Transverse colon (tissue), 4 donors: Measurements from ENCODE around the gene RUNX1. TPM values are rescaled to one million over a fixed set of nuclear protein-coding genes. Genes with fewer than 3 reads are reported as not detected.
"Not testable (repeated sequence)": the region's sequence is repeated elsewhere in the genome, so short reads cannot be mapped to it uniquely, and the experiment has no call there.

Experiments used
- DNase-seq: peaks from one replicate; pipeline ENCODE4 v3.0.0-alpha.2; 2019
- H3K27ac ChIP-seq, 4 donors: fragments of 200-600 bp; sonication (generic); 2 replicates each; pipeline ENCODE4 v1.5.1; 2016 to 2018; ENCODE audit warnings: inconsistent platforms in 4 of 4
- H3K27me3 ChIP-seq: fragments of 200-600 bp; sonication (generic); 2 replicates; pipeline ENCODE4 v1.5.1; 2017; ENCODE audit warnings: inconsistent platforms
- H3K36me3 ChIP-seq, 4 donors: fragments of 200-600 bp; sonication (generic); 2 replicates each; pipeline ENCODE4 v1.5.1; 2017 to 2019; ENCODE audit warnings: inconsistent platforms in 4 of 4
- H3K4me1 ChIP-seq, 4 donors: fragments of 200-600 bp; sonication (generic); 2 replicates each; pipeline ENCODE4 v1.5.1; 2017 to 2020; ENCODE audit warnings: inconsistent platforms in 4 of 4
- H3K4me3 ChIP-seq, 4 donors: fragments of 200-600 bp; sonication (generic); 1 replicate in 1 of 4; 2 replicates in 3 of 4; pipeline versions ENCODE4 v1.5.1 to v1.6.1; 2017 to 2019; ENCODE audit warnings: inconsistent platforms in 4 of 4
- H3K9me3 ChIP-seq, 2 donors: fragments of 200-600 bp; sonication (generic); 2 replicates each; pipeline ENCODE4 v1.5.1; 2017 to 2019; ENCODE audit warnings: inconsistent platforms in 2 of 2
- CTCF ChIP-seq, 5 experiments: fragments of 200-600 bp in 3 of 5; fragments of 450-650 bp in 2 of 5; sonication (generic) in 3 of 5; IDR thresholded peaks; 1 replicate in 2 of 5; 2 replicates in 3 of 5; pipeline ENCODE4 v1.5.1; 2016 to 2017; ENCODE audit warnings: antibody characterized with exemption in 5 of 5, inconsistent platforms in 3 of 5, mild to moderate bottlenecking in 2 of 5, moderate library complexity in 1 of 5
- EP300 ChIP-seq: sonication (generic); formaldehyde crosslinking; IDR thresholded peaks from one replicate; pipeline ENCODE4 v1.6.1; 2017; ENCODE audit warnings: antibody characterized with exemption, low read depth
- POLR2A ChIP-seq: fragments of 450-650 bp; IDR thresholded peaks from one replicate; pipeline ENCODE4 v1.6.1; 2016; ENCODE audit warnings: antibody characterized with exemption, mild to moderate bottlenecking, moderate library complexity
- POLR2AphosphoS5 ChIP-seq, 3 donors: sonication (generic); formaldehyde crosslinking; IDR thresholded peaks; one replicate each; pipeline ENCODE4 v1.6.1; 2016; ENCODE audit warnings: antibody characterized with exemption in 3 of 3
- WGBS, 2 donors: methylation state at CpG; one replicate each; pipeline ENCODE4 v1.1.5; 2018; ENCODE audit warnings: low coverage in 1 of 2; 5-methylcytosine and 5-hydroxymethylcytosine counted together
- in situ Hi-C, 4 donors: fragments of 200-750 bp; cut with MboI; loops; one replicate each; pipeline versions ENCODE4 v1.15.0 to v1.15.1; 2017; ENCODE audit warnings: low sequenced_read_pairs in 3 of 4, low pct_ligation_motif_present in 1 of 4, low pct_unique_long_range_greater_than_20kb in 1 of 4
- intact Hi-C: fragments of 100-400 bp; cut with DNase I; formaldehyde crosslinking; loops from one replicate; pipeline ENCODE4 v1.15.1; 2023; ENCODE audit warnings: low total_unique reads
- total RNA-seq, 4 donors: library from RNA; depleted of rRNA; stranded (reverse); fragments of >200 nt; gene quantifications; one replicate each; pipeline ENCODE4 v1.1.0, GENCODE V29; 2016

RUNX1 gene
- total RNA-seq, 4 donors from 2014 or later: 8.3 to 60.1 (median 34.7) TPM

- H3K4me1 ChIP-seq: no peaks in the 10 kb centered on the region
- H3K27ac ChIP-seq: no peak overlapping the region
- no peak for DNase-seq
- no peak overlapping the region for H3K4me3 ChIP-seq
- TF ChIP-seq POLR2AphosphoS5 (IDR thresholded peaks at IDR 0.05) (no peak), EP300 (no peak), POLR2A (no peak), CTCF (IDR thresholded peaks at IDR 0.05) (no peak)
- intact Hi-C loops: no loop called here
- no peaks in the 10 kb centered on the region for H3K27me3 ChIP-seq
- H3K36me3 ChIP-seq: no peaks in the 10 kb centered on the region
- H3K9me3 ChIP-seq: no peaks in the 10 kb centered on the region
- 83 to 85% methylated on average over 2 to 4 of the region's 4 CpGs for WGBS, 2 donors
- in situ Hi-C loops: no loop called here
Measured at GRCh38 chr21:34958040-34958439, 91.1 kb downstream of the RUNX1 start.

- Histone ChIP-seq H3K27ac (no peak overlapping the region), H3K36me3 (no peaks in the 10 kb centered on the region), H3K4me3 (no peak overlapping the region), H3K27me3 (no peaks in the 10 kb centered on the region), H3K9me3 (no peaks in the 10 kb centered on the region), H3K4me1 (no peaks in the 10 kb centered on the region)
- intact Hi-C loops: no loop called here
- TF ChIP-seq CTCF (IDR thresholded peaks at IDR 0.05) (no peak), POLR2A (no peak), POLR2AphosphoS5 (IDR thresholded peaks at IDR 0.05) (no peak), EP300 (no peak)
- WGBS, 2 donors: 44 to 66% methylated on average over 3 to 11 of the region's 11 CpGs
- in situ Hi-C loops: no loop called here
- DNase-seq: no peak
Measured at GRCh38 chr21:34956416-34957316, 92.4 kb downstream of the RUNX1 start.

GRCh38 chr21:34953950-34954349, 95.2 kb downstream of the RUNX1 start:
- no peak overlapping the region for H3K4me3 ChIP-seq
- no peak for DNase-seq
- H3K36me3 ChIP-seq: no peaks in the 10 kb centered on the region
- intact Hi-C loops (no loop called here), in situ Hi-C loops (no loop called here)
- H3K4me1 ChIP-seq: no peaks in the 10 kb centered on the region
- no peak overlapping the region for H3K27ac ChIP-seq
- no peaks in the 10 kb centered on the region for H3K9me3 ChIP-seq
- TF ChIP-seq POLR2AphosphoS5 (IDR thresholded peaks at IDR 0.05) (no peak), CTCF (IDR thresholded peaks at IDR 0.05) (no peak), POLR2A (no peak), EP300 (no peak)
- H3K27me3 ChIP-seq: no peaks in the 10 kb centered on the region

GRCh38 chr21:34952701-34953100, 96.4 kb downstream of the RUNX1 start:
- Histone ChIP-seq H3K4me1 (no peaks in the 10 kb centered on the region), H3K27me3 (no peaks in the 10 kb centered on the region), H3K9me3 (no peaks in the 10 kb centered on the region), H3K27ac (no peak overlapping the region), H3K4me3 (no peak overlapping the region), H3K36me3 (no peaks in the 10 kb centered on the region)
- DNase-seq: no peak
- 52 to 63% methylated on average over 1 of the region's 1 CpG for WGBS, 2 donors
- in situ Hi-C loops: no loop called here
- intact Hi-C loops: no loop called here
- TF ChIP-seq POLR2A (no peak), EP300 (no peak), CTCF (IDR thresholded peaks at IDR 0.05) (no peak), POLR2AphosphoS5 (IDR thresholded peaks at IDR 0.05) (no peak)

GRCh38 chr21:34951868-34952267, 97.2 kb downstream of the RUNX1 start:
- H3K36me3 ChIP-seq, H3K9me3 ChIP-seq, DNase-seq, H3K27ac ChIP-seq, H3K4me3 ChIP-seq, intact Hi-C loops, H3K27me3 ChIP-seq, H3K4me1 ChIP-seq, in situ Hi-C loops: not testable (repeated sequence)
- 89 to 93% methylated on average over 2 to 4 of the region's 4 CpGs for WGBS, 2 donors
